K562 (cell line): ENCODE measurements around the gene NFYC. TPM values are rescaled to one million over a fixed set of nuclear protein-coding genes. Genes with fewer than 3 reads are reported as not detected.

Experiments used
- AFF1 ChIP-seq, 2 experiments: fragments of 450-650 bp; IDR thresholded peaks; 2 replicates each; pipeline ENCODE4 v1.6.1; 2018; ENCODE audit warnings: mild to moderate bottlenecking in 2 of 2, low read depth in 1 of 2; ENCODE audit not compliant: partially characterized antibody in 2 of 2
- BCL6 ChIP-seq: fragments of 250-450 bp; sonication (Bioruptor Pico); IDR thresholded peaks from 2 replicates; pipeline ENCODE4 v1.4.0; 2020
- CBFA2T2 ChIP-seq: fragments of 450-650 bp; conservative IDR thresholded peaks from 2 replicates; pipeline ENCODE4 v1.6.1; 2017; ENCODE audit warnings: mild to moderate bottlenecking
- MXI1 ChIP-seq: IDR thresholded peaks from 2 replicates; pipeline ENCODE4 v1.6.1; 2011; ENCODE audit warnings: low read depth, mild to moderate bottlenecking, improper control_type of control experiment, low read length
- NCOA2 ChIP-seq, 2 experiments: fragments of 450-650 bp; IDR thresholded peaks; 2 replicates each; pipeline ENCODE4 v1.6.1; 2018; ENCODE audit warnings: mild to moderate bottlenecking in 2 of 2, moderate library complexity in 1 of 2; ENCODE audit not compliant: partially characterized antibody in 2 of 2
- POLR2H ChIP-seq: IDR thresholded peaks from 2 replicates; pipeline ENCODE4 v1.6.1; 2016; ENCODE audit warnings: missing genetic modification characterization, low read depth, mild to moderate bottlenecking, control low read depth, missing compliant biosample characterization, moderate library complexity
- SUPT5H ChIP-seq: fragments of 450-650 bp; IDR thresholded peaks from 2 replicates; pipeline ENCODE4 v1.6.1; 2016
- VEZF1 ChIP-seq: fragments of 200-800 bp; sonication (Bioruptor generic); IDR thresholded peaks from 2 replicates; pipeline ENCODE4 v1.6.1; 2017; ENCODE audit warnings: missing genetic modification characterization, missing compliant biosample characterization
- ZNF134 ChIP-seq: fragments of 250-450 bp; sonication (Bioruptor Pico); conservative IDR thresholded peaks from 2 replicates; pipeline ENCODE4 v1.4.0; 2020
- polyA plus RNA-seq, 8 experiments: library from polyadenylated mRNA; depleted of rRNA in 4 of 8; stranded (reverse) in 5 of 8; unstranded in 3 of 8; fragments of >200 nt; fragmentation: Nextera tagmentation in 2 of 8; fragmentation: Illumina TruSeq in 1 of 8; extraction: Ambion mirVana in 2 of 8; extraction: Trizol in 1 of 8; gene quantifications; 2 replicates each; pipeline versions ENCODE4 v1.2.1 to v1.2.3, GENCODE V29; 2011 to 2014; ENCODE audit warnings: inconsistent platforms in 1 of 8, missing spikeins in 1 of 8
- total RNA-seq, 7 experiments: library from RNA; depleted of rRNA in 6 of 7; stranded (reverse); fragments of >200 nt in 6 of 7; fragmentation: Illumina TruSeq in 2 of 7; extraction: Trizol in 2 of 7; gene quantifications; 2 replicates each; pipeline versions ENCODE4 v1.2.1 to v1.2.3, GENCODE V29; 2011 to 2021; ENCODE audit warnings: low replicate concordance in 1 of 7
- TF ChIP-seq, protein P1 (sequence below): sonication (generic); formaldehyde crosslinking; IDR thresholded peaks from 2 replicates; pipeline ENCODE4 v1.8.1; 2022; ENCODE audit warnings: missing genetic modification reagents
- TF ChIP-seq, protein P2 (sequence below), 2 experiments: fragments of 450-650 bp; formaldehyde crosslinking in 1 of 2; IDR thresholded peaks; 2 replicates each; pipeline versions ENCODE4 v1.4.0 to v1.6.1; 2014 to 2020; ENCODE audit warnings: mild to moderate bottlenecking in 2 of 2, borderline replicate concordance in 1 of 2, low read depth in 1 of 2

Gene NFYC
- total and polyA plus RNA-seq, 9 of the 15 experiments (the other 6 are each of a cell fraction or from before 2014, with no cell fraction given), result 4.8 to 59.8 (median 41.1) TPM

DNA sequence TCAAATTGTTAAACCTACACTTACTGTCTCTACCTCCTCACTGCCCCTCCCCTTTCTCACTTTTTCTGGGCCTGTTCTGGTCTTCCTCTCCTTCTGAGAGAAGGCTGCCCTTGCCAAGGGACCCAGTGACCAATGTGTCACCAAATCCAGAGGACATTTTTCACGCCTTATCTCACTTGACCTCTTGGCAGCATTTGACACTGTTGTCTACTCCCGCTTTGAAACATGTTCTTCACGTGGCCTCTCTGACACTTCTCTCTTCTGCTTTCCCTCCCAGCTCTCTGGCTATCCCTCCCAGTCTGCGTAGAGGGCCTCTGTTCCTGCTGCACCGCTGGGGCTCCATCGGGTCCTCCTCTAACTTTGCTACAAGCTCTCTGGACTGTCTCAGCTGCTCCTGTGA, 117.4 kb downstream of the NFYC start (continued):
- TF ChIP-seq, protein P1, sequence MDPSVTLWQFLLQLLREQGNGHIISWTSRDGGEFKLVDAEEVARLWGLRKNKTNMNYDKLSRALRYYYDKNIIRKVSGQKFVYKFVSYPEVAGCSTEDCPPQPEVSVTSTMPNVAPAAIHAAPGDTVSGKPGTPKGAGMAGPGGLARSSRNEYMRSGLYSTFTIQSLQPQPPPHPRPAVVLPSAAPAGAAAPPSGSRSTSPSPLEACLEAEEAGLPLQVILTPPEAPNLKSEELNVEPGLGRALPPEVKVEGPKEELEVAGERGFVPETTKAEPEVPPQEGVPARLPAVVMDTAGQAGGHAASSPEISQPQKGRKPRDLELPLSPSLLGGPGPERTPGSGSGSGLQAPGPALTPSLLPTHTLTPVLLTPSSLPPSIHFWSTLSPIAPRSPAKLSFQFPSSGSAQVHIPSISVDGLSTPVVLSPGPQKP (CRISPR knock-in tag), result no peak
- peak in 1 of 2 experiments; percentile 49 for TF ChIP-seq AFF1 (IDR thresholded peaks at IDR 0.05; ENCODE audit: low read depth in 1 of 2, partially characterized antibody in 2 of 2)
- peak; percentile 42; the same call in 1 of the 2 replicates for TF ChIP-seq CBFA2T2
- TF ChIP-seq SUPT5H, result no peak
- no peak for TF ChIP-seq BCL6 (CRISPR knock-in tag)
- 0 out of 2 replicates have a peak, but pooled peaks have one; percentile 22 for TF ChIP-seq MXI1
- TF ChIP-seq POLR2H (tag), result no peak
- TF ChIP-seq ZNF134 (CRISPR knock-in tag), result no peak
- TF ChIP-seq, protein P2, sequence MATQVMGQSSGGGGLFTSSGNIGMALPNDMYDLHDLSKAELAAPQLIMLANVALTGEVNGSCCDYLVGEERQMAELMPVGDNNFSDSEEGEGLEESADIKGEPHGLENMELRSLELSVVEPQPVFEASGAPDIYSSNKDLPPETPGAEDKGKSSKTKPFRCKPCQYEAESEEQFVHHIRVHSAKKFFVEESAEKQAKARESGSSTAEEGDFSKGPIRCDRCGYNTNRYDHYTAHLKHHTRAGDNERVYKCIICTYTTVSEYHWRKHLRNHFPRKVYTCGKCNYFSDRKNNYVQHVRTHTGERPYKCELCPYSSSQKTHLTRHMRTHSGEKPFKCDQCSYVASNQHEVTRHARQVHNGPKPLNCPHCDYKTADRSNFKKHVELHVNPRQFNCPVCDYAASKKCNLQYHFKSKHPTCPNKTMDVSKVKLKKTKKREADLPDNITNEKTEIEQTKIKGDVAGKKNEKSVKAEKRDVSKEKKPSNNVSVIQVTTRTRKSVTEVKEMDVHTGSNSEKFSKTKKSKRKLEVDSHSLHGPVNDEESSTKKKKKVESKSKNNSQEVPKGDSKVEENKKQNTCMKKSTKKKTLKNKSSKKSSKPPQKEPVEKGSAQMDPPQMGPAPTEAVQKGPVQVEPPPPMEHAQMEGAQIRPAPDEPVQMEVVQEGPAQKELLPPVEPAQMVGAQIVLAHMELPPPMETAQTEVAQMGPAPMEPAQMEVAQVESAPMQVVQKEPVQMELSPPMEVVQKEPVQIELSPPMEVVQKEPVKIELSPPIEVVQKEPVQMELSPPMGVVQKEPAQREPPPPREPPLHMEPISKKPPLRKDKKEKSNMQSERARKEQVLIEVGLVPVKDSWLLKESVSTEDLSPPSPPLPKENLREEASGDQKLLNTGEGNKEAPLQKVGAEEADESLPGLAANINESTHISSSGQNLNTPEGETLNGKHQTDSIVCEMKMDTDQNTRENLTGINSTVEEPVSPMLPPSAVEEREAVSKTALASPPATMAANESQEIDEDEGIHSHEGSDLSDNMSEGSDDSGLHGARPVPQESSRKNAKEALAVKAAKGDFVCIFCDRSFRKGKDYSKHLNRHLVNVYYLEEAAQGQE (IDR thresholded peaks at IDR 0.05; ENCODE audit: borderline replicate concordance), result no peak
- TF ChIP-seq, protein P2 (CRISPR knock-in tag; IDR thresholded peaks at IDR 0.05; ENCODE audit: low read depth), result no peak
- no peak for TF ChIP-seq NCOA2 (IDR thresholded peaks at IDR 0.05; ENCODE audit: partially characterized antibody in 2 of 2)
- TF ChIP-seq VEZF1 (CRISPR knock-in tag), result peak; percentile 33; the same call in 1 of the 2 replicates
